ENCODE data around the gene APBA2. TPM values are rescaled to one million over a fixed set of nuclear protein-coding genes. Genes with fewer than 3 reads are reported as not detected.
"Not testable (repeated sequence)": the region's sequence is repeated elsewhere in the genome, so short reads cannot be mapped to it uniquely, and the experiment has no call there.

The APBA2 gene
- total and polyA plus RNA-seq, 10 of the 15 experiments (the other 5 are each of a cell fraction or from before 2014, with no cell fraction given), result 0.06 to 0.26 (median 0.07) TPM; not detected in 7

DNA sequence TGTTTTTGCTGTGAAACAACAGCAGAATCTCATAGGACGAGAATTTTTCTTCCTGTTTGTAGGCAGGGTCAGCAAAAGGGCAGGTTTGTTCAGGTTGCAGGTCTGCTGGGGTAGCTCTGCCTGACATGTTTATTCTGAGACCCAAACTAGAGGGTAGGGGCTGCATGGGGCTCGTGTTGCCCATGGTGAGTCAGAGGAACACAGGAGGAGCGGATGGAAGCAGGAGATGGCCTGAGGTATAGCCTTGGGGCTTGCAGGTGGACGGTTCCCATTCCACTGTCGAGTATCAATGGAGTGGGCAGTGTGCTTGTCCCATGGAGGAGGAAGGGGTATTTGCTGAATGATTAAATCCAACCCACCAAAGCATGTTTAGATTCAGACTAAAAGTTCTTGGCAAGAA, 138.9 kb downstream of the APBA2 start:
- ChIA-PET RAD21 (ENCODE audit: unreplicated experiment) (no interaction called here), CTCF (interaction anchor here (0.7 kb wide), 1 partner anchor 896 kb away, joined by 4 read pairs; no protein-coding TSS in a partner anchor), POLR2A (no interaction called here), SMC1A (ENCODE audit: uncharacterized antibody, unreplicated experiment) (no interaction called here)
- Histone ChIP-seq H3K9ac (ENCODE audit: control insufficient read depth, insufficient read depth, low read length) (no peak overlapping the region), H4K20me1 (ENCODE audit: control insufficient read depth, insufficient read depth) (no peaks in the 10 kb centered on the region), H3K36me3 (ENCODE audit: control insufficient read depth in 2 of 2, insufficient read depth in 2 of 2, low read length in 1 of 2) (no peaks in the 10 kb centered on the region), H3K27ac (ENCODE audit: control insufficient read depth, insufficient read depth) (no peak overlapping the region), H3K4me3 (no peak overlapping the region), H3K27me3 (replicated peaks in 1 of 2; ENCODE audit: control insufficient read depth in 2 of 2, insufficient read depth in 2 of 2, low read length in 1 of 2) (no peaks in the 10 kb centered on the region), H3K4me2 (ENCODE audit: control insufficient read depth, insufficient read depth) (no peak overlapping the region), H3K9me3 (replicated peaks; ENCODE audit: control insufficient read depth, insufficient read depth, low read length) (no peaks in the 10 kb centered on the region), H3K79me2 (ENCODE audit: control insufficient read depth, insufficient read depth, low read length) (no peaks in the 10 kb centered on the region), H3K4me1 (ENCODE audit: control insufficient read depth, insufficient read depth, low read length) (no peaks in the 10 kb centered on the region), H2AFZ (ENCODE audit: control insufficient read depth, low read depth, low read length) (no peak overlapping the region)
- DNase-seq (ENCODE audit: low read depth, low spot score), result no peak
- intact Hi-C loops (cut with micrococcal nuclease; ENCODE audit: unreplicated experiment), result no loop called here
- in situ Hi-C loops (cut with MboI), result no loop called here
- 26% methylated on average over 5 of the region's 5 CpGs for WGBS (ENCODE audit: insufficient coverage, insufficient replicate concordance, low lambda C conversion rate, missing lambda C conversion rate)
- no peak for FAIRE-seq
- no TSS peak for BruUV-seq (replicated peaks)
- TF ChIP-seq GATAD2B (conservative IDR thresholded peaks at IDR 0.05; ENCODE audit: low read depth) (no peak), EZH2 (IDR thresholded peaks at IDR 0.05; ENCODE audit: borderline replicate concordance, control insufficient read depth, low read depth, low read length) (no peak), RAD21 (IDR thresholded peaks at IDR 0.05; ENCODE audit: insufficient read depth, low read depth, low read length) (no peak), RBBP5 (conservative IDR thresholded peaks at IDR 0.05) (no peak)
- TF ChIP-seq, protein P1, sequence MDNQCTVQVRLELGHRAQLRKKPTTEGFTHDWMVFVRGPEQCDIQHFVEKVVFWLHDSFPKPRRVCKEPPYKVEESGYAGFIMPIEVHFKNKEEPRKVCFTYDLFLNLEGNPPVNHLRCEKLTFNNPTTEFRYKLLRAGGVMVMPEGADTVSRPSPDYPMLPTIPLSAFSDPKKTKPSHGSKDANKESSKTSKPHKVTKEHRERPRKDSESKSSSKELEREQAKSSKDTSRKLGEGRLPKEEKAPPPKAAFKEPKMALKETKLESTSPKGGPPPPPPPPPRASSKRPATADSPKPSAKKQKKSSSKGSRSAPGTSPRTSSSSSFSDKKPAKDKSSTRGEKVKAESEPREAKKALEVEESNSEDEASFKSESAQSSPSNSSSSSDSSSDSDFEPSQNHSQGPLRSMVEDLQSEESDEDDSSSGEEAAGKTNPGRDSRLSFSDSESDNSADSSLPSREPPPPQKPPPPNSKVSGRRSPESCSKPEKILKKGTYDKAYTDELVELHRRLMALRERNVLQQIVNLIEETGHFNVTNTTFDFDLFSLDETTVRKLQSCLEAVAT (IDR thresholded peaks at IDR 0.05), result no peak
- no peak for ATAC-seq

DNA sequence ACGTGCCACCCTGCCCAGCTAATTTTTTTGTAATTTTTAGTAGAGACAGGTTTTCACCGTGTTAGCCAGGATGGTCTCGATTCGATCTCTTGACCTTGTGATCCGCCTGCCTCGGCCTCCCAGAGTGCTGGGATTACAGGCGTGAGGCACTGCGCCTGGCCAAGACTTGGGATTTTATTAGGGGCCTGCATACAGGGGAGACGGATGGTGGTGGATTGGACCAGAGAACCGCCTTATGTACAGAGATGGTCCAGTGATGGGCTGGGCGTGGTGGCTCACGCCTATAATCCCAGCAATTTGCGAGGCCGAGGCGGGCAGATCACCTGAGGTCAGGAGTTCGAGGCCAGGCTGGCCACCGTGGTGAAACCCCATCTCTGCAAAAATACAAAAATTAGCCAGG, 139.6 kb downstream of the APBA2 start:
- WGBS (ENCODE audit: insufficient coverage, insufficient replicate concordance, low lambda C conversion rate, missing lambda C conversion rate), result 50% methylated on average over 17 of the region's 17 CpGs
- CTCF ChIA-PET, result not testable (repeated sequence)

DNA sequence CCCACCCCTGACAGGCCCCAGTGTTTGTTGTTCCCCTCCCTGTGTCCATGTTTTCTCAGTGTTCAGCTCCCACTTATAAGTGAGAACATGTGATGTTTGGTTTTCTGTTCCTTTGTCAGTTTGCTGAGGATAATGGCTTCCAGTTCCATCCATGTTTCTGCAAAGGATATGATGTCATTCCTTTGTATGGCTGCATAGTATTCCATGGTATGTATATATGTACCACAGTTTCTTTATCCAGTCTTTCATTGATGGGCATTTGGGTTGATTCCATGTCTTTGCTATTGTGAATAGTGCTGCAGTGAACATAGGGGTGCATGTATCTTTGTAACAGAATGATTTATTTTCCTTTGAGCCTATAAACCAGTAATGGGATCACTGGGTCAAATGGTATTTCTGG, 142.4 kb downstream of the APBA2 start:
- H3K4me3 ChIP-seq; RAD21 ChIA-PET (ENCODE audit: unreplicated experiment); BruUV-seq (replicated peaks); H3K36me3 ChIP-seq (ENCODE audit: control insufficient read depth in 2 of 2, insufficient read depth in 2 of 2, low read length in 1 of 2); H2AFZ ChIP-seq (ENCODE audit: control insufficient read depth, low read depth, low read length); CTCF ChIA-PET; intact Hi-C loops (cut with micrococcal nuclease; ENCODE audit: unreplicated experiment); H3K27ac ChIP-seq (ENCODE audit: control insufficient read depth, insufficient read depth); H3K4me2 ChIP-seq (ENCODE audit: control insufficient read depth, insufficient read depth); DNase-seq (ENCODE audit: low read depth, low spot score); H3K79me2 ChIP-seq (ENCODE audit: control insufficient read depth, insufficient read depth, low read length); in situ Hi-C loops (cut with MboI); ATAC-seq; H3K9ac ChIP-seq (ENCODE audit: control insufficient read depth, insufficient read depth, low read length); H4K20me1 ChIP-seq (ENCODE audit: control insufficient read depth, insufficient read depth); FAIRE-seq; SMC1A ChIA-PET (ENCODE audit: uncharacterized antibody, unreplicated experiment); H3K9me3 ChIP-seq (replicated peaks; ENCODE audit: control insufficient read depth, insufficient read depth, low read length); POLR2A ChIA-PET; H3K27me3 ChIP-seq (replicated peaks in 1 of 2; ENCODE audit: control insufficient read depth in 2 of 2, insufficient read depth in 2 of 2, low read length in 1 of 2); H3K4me1 ChIP-seq (ENCODE audit: control insufficient read depth, insufficient read depth, low read length): not testable (repeated sequence)

More for the DNA sequence above, 139.6 kb downstream of the APBA2 start:
- RAD21 ChIA-PET (ENCODE audit: unreplicated experiment); H4K20me1 ChIP-seq (ENCODE audit: control insufficient read depth, insufficient read depth); H3K27me3 ChIP-seq (replicated peaks in 1 of 2; ENCODE audit: control insufficient read depth in 2 of 2, insufficient read depth in 2 of 2, low read length in 1 of 2); DNase-seq (ENCODE audit: low read depth, low spot score); H3K9me3 ChIP-seq (replicated peaks; ENCODE audit: control insufficient read depth, insufficient read depth, low read length); POLR2A ChIA-PET; H3K4me1 ChIP-seq (ENCODE audit: control insufficient read depth, insufficient read depth, low read length); FAIRE-seq; H3K4me3 ChIP-seq; H3K9ac ChIP-seq (ENCODE audit: control insufficient read depth, insufficient read depth, low read length); H3K36me3 ChIP-seq (ENCODE audit: control insufficient read depth in 2 of 2, insufficient read depth in 2 of 2, low read length in 1 of 2); intact Hi-C loops (cut with micrococcal nuclease; ENCODE audit: unreplicated experiment); BruUV-seq (replicated peaks); H3K27ac ChIP-seq (ENCODE audit: control insufficient read depth, insufficient read depth); ATAC-seq; SMC1A ChIA-PET (ENCODE audit: uncharacterized antibody, unreplicated experiment); H3K79me2 ChIP-seq (ENCODE audit: control insufficient read depth, insufficient read depth, low read length); H2AFZ ChIP-seq (ENCODE audit: control insufficient read depth, low read depth, low read length); in situ Hi-C loops (cut with MboI); H3K4me2 ChIP-seq (ENCODE audit: control insufficient read depth, insufficient read depth): not testable (repeated sequence)
